Transverse colon (tissue), 4 donors: ENCODE measurements around the gene RBFOX2. TPM values are rescaled to one million over a fixed set of nuclear protein-coding genes. Genes with fewer than 3 reads are reported as not detected.

ENCODE experiments used
- DNase-seq: peaks from one replicate; pipeline ENCODE4 v3.0.0-alpha.2; 2019
- H3K27ac ChIP-seq, 4 donors: fragments of 200-600 bp; sonication (generic); 2 replicates each; pipeline ENCODE4 v1.5.1; 2016 to 2018; ENCODE audit warnings: inconsistent platforms in 4 of 4
- H3K27me3 ChIP-seq: fragments of 200-600 bp; sonication (generic); 2 replicates; pipeline ENCODE4 v1.5.1; 2017; ENCODE audit warnings: inconsistent platforms
- H3K36me3 ChIP-seq, 4 donors: fragments of 200-600 bp; sonication (generic); 2 replicates each; pipeline ENCODE4 v1.5.1; 2017 to 2019; ENCODE audit warnings: inconsistent platforms in 4 of 4
- H3K4me1 ChIP-seq, 4 donors: fragments of 200-600 bp; sonication (generic); 2 replicates each; pipeline ENCODE4 v1.5.1; 2017 to 2020; ENCODE audit warnings: inconsistent platforms in 4 of 4
- H3K4me3 ChIP-seq, 4 donors: fragments of 200-600 bp; sonication (generic); 1 replicate in 1 of 4; 2 replicates in 3 of 4; pipeline versions ENCODE4 v1.5.1 to v1.6.1; 2017 to 2019; ENCODE audit warnings: inconsistent platforms in 4 of 4
- H3K9me3 ChIP-seq, 2 donors: fragments of 200-600 bp; sonication (generic); 2 replicates each; pipeline ENCODE4 v1.5.1; 2017 to 2019; ENCODE audit warnings: inconsistent platforms in 2 of 2
- EP300 ChIP-seq: sonication (generic); formaldehyde crosslinking; IDR thresholded peaks from one replicate; pipeline ENCODE4 v1.6.1; 2017; ENCODE audit warnings: antibody characterized with exemption, low read depth
- POLR2A ChIP-seq: fragments of 450-650 bp; IDR thresholded peaks from one replicate; pipeline ENCODE4 v1.6.1; 2016; ENCODE audit warnings: antibody characterized with exemption, mild to moderate bottlenecking, moderate library complexity
- POLR2AphosphoS5 ChIP-seq, 3 donors: sonication (generic); formaldehyde crosslinking; IDR thresholded peaks; one replicate each; pipeline ENCODE4 v1.6.1; 2016; ENCODE audit warnings: antibody characterized with exemption in 3 of 3
- WGBS, 2 donors: methylation state at CpG; one replicate each; pipeline ENCODE4 v1.1.5; 2018; ENCODE audit warnings: low coverage in 1 of 2; 5-methylcytosine and 5-hydroxymethylcytosine counted together
- in situ Hi-C, 4 donors: fragments of 200-750 bp; cut with MboI; loops; one replicate each; pipeline versions ENCODE4 v1.15.0 to v1.15.1; 2017; ENCODE audit warnings: low sequenced_read_pairs in 3 of 4, low pct_ligation_motif_present in 1 of 4, low pct_unique_long_range_greater_than_20kb in 1 of 4
- intact Hi-C: fragments of 100-400 bp; cut with DNase I; formaldehyde crosslinking; loops from one replicate; pipeline ENCODE4 v1.15.1; 2023; ENCODE audit warnings: low total_unique reads
- total RNA-seq, 4 donors: library from RNA; depleted of rRNA; stranded (reverse); fragments of >200 nt; gene quantifications; one replicate each; pipeline ENCODE4 v1.1.0, GENCODE V29; 2016
- TF ChIP-seq, protein P1 (sequence below), 5 experiments: fragments of 200-600 bp in 3 of 5; fragments of 450-650 bp in 2 of 5; sonication (generic) in 3 of 5; IDR thresholded peaks; 1 replicate in 2 of 5; 2 replicates in 3 of 5; pipeline ENCODE4 v1.5.1; 2016 to 2017; ENCODE audit warnings: antibody characterized with exemption in 5 of 5, inconsistent platforms in 3 of 5, mild to moderate bottlenecking in 2 of 5, moderate library complexity in 1 of 5

The RBFOX2 gene
- total RNA-seq, 4 donors from 2014 or later = 27.3 to 61.1 (median 43.1) TPM

DNA sequence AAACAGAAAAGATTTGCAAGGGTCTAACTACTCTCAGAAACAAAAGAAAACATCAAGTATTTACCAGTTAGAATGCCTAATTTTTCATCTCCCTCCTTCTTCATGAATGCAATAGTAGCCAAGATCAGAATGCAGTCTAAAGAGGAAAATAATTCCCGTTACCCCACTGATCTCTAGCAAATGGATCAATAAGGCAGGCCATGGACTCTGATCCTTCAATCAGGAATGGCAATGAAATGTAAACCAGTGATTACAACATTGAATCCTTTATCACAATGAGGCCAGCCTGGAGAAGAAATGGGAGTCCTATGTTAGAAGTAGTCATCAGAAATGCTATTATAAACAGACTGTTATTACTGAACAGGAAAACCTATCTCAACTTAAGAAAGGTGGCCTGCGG, 204.4 kb downstream of the RBFOX2 start:
- Histone ChIP-seq H3K27ac (no peak overlapping the region), H3K4me1 (peaks cover 10 to 28% (median 14%) of the 10 kb centered on the region in 4 donors), H3K9me3 (no peaks in the 10 kb centered on the region), H3K36me3 (no peaks in the 10 kb centered on the region), H3K4me3 (no peak overlapping the region), H3K27me3 (no peaks in the 10 kb centered on the region)
- intact Hi-C loops = no loop called here
- DNase-seq = no peak
- TF ChIP-seq EP300 = no peak
- no peak for TF ChIP-seq POLR2AphosphoS5 (IDR thresholded peaks at IDR 0.05)
- TF ChIP-seq, protein P1, sequence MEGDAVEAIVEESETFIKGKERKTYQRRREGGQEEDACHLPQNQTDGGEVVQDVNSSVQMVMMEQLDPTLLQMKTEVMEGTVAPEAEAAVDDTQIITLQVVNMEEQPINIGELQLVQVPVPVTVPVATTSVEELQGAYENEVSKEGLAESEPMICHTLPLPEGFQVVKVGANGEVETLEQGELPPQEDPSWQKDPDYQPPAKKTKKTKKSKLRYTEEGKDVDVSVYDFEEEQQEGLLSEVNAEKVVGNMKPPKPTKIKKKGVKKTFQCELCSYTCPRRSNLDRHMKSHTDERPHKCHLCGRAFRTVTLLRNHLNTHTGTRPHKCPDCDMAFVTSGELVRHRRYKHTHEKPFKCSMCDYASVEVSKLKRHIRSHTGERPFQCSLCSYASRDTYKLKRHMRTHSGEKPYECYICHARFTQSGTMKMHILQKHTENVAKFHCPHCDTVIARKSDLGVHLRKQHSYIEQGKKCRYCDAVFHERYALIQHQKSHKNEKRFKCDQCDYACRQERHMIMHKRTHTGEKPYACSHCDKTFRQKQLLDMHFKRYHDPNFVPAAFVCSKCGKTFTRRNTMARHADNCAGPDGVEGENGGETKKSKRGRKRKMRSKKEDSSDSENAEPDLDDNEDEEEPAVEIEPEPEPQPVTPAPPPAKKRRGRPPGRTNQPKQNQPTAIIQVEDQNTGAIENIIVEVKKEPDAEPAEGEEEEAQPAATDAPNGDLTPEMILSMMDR (IDR thresholded peaks at IDR 0.05) = no peak
- no peak for TF ChIP-seq POLR2A
- WGBS, 2 donors = 93 to 100% methylated on average over 2 of the region's 2 CpGs
- in situ Hi-C loops = no loop called here

DNA sequence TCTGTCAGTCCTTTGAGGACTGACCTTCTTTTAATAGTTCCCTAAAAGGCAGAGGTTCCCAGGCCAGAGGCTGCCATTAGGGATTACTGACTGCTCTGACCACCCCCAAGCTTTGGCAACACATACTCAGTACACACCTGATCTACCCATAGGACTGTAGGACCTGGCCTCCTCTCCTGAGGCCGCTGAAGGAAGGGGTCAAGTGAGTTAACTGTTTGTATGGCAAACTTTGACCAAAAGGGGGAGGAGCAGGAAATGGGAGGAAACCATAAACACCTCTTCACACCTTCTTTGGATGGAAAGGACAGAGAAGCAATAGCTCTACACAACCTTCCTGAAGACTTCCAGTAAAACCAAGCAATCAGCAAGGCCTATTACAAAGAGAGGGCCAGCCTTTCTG, 207.0 kb downstream of the RBFOX2 start:
- H3K27ac ChIP-seq = no peak overlapping the region
- TF ChIP-seq EP300 (no peak), POLR2A (no peak), POLR2AphosphoS5 (IDR thresholded peaks at IDR 0.05) (no peak)
- TF ChIP-seq, protein P1 (IDR thresholded peaks at IDR 0.05) = no peak
- no peak overlapping the region for H3K4me3 ChIP-seq
- H3K4me1 ChIP-seq = peaks cover 10 to 40% (median 15%) of the 10 kb centered on the region in 4 donors
- 33 to 50% methylated on average over 1 of the region's 1 CpG for WGBS, 2 donors
- intact Hi-C loops (no loop called here), in situ Hi-C loops (no loop called here)
- no peak for DNase-seq
- no peaks in the 10 kb centered on the region for H3K27me3 ChIP-seq
- H3K36me3 ChIP-seq = no peaks in the 10 kb centered on the region
- no peaks in the 10 kb centered on the region for H3K9me3 ChIP-seq

DNA sequence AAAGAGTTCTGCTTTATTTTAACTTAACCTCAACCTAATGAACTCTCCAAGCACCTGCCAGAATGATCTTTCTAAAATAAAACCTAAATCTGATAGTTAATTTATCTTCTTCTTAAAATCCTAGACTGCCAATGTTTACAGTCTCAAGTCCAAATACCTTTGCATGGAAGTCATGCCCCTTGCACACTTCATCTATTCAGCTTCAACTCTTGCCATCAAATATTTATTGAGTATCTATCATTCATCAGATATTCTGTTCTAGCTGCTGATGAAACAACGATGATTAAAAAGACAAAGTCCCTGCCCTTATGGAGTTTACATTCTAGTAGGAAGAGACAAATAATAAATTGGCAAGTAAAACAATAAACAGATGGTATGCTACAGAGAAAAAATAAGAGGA, 209.2 kb downstream of the RBFOX2 start:
- TF ChIP-seq, protein P1 (IDR thresholded peaks at IDR 0.05) = no peak
- TF ChIP-seq POLR2AphosphoS5 (IDR thresholded peaks at IDR 0.05) (no peak), POLR2A (no peak), EP300 (no peak)
- intact Hi-C loops (no loop called here), in situ Hi-C loops (no loop called here)
- Histone ChIP-seq H3K4me3 (no peak overlapping the region), H3K4me1 (peaks cover 10 to 40% (median 18%) of the 10 kb centered on the region in 4 donors), H3K27ac (no peak overlapping the region), H3K36me3 (no peaks in the 10 kb centered on the region), H3K27me3 (no peaks in the 10 kb centered on the region), H3K9me3 (no peaks in the 10 kb centered on the region)
- 79 to 100% methylated on average over 1 of the region's 1 CpG for WGBS, 2 donors
- no peak for DNase-seq

DNA sequence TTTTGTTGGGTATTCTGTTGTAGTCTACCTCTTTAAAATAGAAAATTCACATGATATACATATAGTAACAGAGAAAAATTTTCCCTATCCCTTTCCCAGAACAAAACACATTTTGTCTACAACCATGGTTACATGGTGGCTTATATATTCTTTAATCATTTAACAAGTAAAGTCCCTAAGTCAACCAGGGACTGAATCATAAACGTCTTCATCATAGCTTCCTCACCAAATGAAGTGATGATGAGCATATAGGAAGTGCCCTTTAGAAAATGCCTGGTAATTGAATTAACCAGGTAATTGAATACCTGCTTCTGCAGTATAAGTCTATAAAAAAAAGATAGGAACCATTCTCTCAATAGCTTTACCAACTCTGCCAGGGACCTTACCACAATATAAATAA, 209.7 kb downstream of the RBFOX2 start:
- no peak overlapping the region for H3K4me3 ChIP-seq
- no peak overlapping the region for H3K27ac ChIP-seq
- no peaks in the 10 kb centered on the region for H3K36me3 ChIP-seq
- no peaks in the 10 kb centered on the region for H3K27me3 ChIP-seq
- H3K9me3 ChIP-seq = no peaks in the 10 kb centered on the region
- in situ Hi-C loops (no loop called here), intact Hi-C loops (no loop called here)
- no peak for DNase-seq
- peaks cover 10 to 40% (median 18%) of the 10 kb centered on the region in 4 donors for H3K4me1 ChIP-seq
- WGBS, 2 donors = 25 to 33% methylated on average over 1 of the region's 1 CpG
- TF ChIP-seq POLR2A = no peak
- TF ChIP-seq, protein P1 (IDR thresholded peaks at IDR 0.05) = no peak
- no peak for TF ChIP-seq POLR2AphosphoS5 (IDR thresholded peaks at IDR 0.05)
- TF ChIP-seq EP300 = no peak
